HG02885 (cell line): ENCODE data around the gene TRPV4.

ENCODE experiments used
- ATAC-seq: cut with Tn5 transposase; IDR thresholded peaks from one replicate; pipeline ENCODE4 v1.9.1; 2021; ENCODE audit warnings: mild to moderate bottlenecking; ENCODE audit not compliant: unreplicated experiment, poor library complexity

Gene TRPV4

GRCh38 chr12:109766251-109766778 is 66.9 kb downstream of the TRPV4 start:
- no peak for ATAC-seq

- ATAC-seq = no peak
These were observed 67.8 kb downstream of the TRPV4 start for GRCh38 chr12:109765446-109765810.

GRCh38 chr12:109764776-109765445 is 68.3 kb downstream of the TRPV4 start:
- ATAC-seq = no peak

- ATAC-seq = no peak
These were observed 69.1 kb downstream of the TRPV4 start for GRCh38 chr12:109764123-109764522.

GRCh38 chr12:109763201-109763841 is 69.9 kb downstream of the TRPV4 start:
- no peak for ATAC-seq

GRCh38 chr12:109762673-109763191 is 70.5 kb downstream of the TRPV4 start:
- ATAC-seq = no peak

- ATAC-seq = no peak
These were observed 71.0 kb downstream of the TRPV4 start for GRCh38 chr12:109762071-109762672.

GRCh38 chr12:109760930-109761921 is 72.0 kb downstream of the TRPV4 start:
- ATAC-seq = no peak

GRCh38 chr12:109760031-109760929 is 72.9 kb downstream of the TRPV4 start:
- ATAC-seq = no peak

- ATAC-seq = no peak
These were observed 73.6 kb downstream of the TRPV4 start for GRCh38 chr12:109759595-109759994.

- ATAC-seq = no peak
These were observed 74.5 kb downstream of the TRPV4 start for GRCh38 chr12:109758426-109759420.

- no peak for ATAC-seq
These were observed 75.4 kb downstream of the TRPV4 start for GRCh38 chr12:109757671-109758265.

- no peak for ATAC-seq
These were observed 76.7 kb downstream of the TRPV4 start for GRCh38 chr12:109756457-109756856.

- ATAC-seq = no peak
These were observed 79.2 kb downstream of the TRPV4 start for GRCh38 chr12:109753959-109754358.

GRCh38 chr12:109753054-109753401 is 80.2 kb downstream of the TRPV4 start:
- ATAC-seq = no peak

GRCh38 chr12:109752117-109753053 is 80.8 kb downstream of the TRPV4 start:
- no peak for ATAC-seq
